C1 segment of cervical spinal cord (tissue), 14 donors: ENCODE measurements around the gene KAZN.

Experiments
- DNase-seq, 14 donors: peaks; one replicate each; lab custom pipeline; 2025; lab: John Stamatoyannopoulos, UW

Gene KAZN

GRCh38 chr1:14909273-14909672 lies 310.8 kb downstream of the KAZN start:
- no peak for DNase-seq

GRCh38 chr1:14909920-14910460 lies 311.5 kb downstream of the KAZN start:
- peak in 1 of 14 donors; percentile 26 for DNase-seq

GRCh38 chr1:14910984-14911721 lies 312.7 kb downstream of the KAZN start:
- peak in 1 of 14 donors; percentile 43 for DNase-seq

GRCh38 chr1:14912839-14913481 lies 314.5 kb downstream of the KAZN start:
- no peak for DNase-seq

DNA sequence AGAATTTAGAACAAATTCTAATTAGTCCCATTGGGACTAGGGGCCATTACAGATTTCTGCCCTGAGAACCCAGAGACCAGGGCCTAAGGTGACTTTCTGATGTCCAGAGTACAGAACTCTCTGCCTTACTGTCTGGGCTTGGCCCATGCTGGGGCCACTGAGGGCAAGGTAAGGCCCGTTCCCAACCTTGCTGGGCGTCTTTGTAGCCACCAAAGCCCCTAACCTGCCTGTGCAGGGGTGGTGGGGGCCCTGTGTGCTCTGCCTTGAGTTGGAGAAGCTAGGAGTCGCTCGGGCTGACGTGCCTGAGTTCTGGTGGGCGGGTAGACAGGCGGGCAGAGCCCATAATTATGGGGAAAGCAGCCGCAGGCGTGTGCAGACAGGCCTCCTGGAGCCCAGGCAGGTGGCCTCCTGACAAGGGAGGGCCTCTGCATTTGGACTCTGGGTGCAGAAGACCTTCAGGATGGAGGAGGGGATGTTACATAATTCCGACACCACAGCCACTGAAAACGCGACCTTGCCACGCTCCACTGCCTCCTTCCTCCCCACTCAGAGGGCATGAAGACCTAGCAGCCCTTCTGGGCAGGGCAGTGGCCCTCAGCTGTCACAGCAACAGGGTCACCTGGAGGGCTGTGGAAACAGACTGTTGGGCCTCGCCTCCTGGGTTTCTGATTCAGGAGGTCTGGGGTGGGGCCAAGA lies 315.1 kb downstream of the KAZN start:
- peak in 1 of 14 donors; percentile 41 for DNase-seq

DNA sequence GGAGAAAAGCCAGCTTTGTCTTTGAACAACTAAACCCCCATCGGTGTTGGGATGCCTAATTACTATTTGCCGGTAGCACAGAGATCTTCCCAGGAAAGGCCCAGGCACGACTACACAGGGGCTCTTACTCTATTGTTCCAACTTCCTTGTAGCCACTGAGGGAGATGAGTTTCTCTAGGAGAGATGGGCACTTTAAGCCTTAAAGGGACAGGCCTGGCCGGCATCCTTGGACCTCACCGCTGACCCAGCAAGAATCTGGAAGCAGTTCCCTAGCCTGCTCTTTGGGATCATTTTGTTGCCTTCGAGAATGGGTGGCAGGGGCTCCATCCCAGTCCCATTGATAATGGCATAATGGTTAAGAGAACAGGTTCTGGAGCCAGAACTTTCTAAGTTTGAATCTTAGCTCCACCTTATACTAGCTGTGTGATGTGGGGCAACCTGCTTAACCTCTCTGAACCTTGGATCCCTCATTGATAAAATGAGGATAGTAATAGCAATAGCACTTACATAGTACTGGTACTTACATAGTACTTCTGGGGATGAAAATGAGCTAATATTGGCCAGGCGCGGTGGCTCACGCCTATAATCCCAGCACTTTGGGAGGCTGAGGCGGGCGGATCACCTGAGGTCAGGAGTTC lies 316.0 kb downstream of the KAZN start:
- peak in 1 of 14 donors; percentile 40 for DNase-seq

DNA sequence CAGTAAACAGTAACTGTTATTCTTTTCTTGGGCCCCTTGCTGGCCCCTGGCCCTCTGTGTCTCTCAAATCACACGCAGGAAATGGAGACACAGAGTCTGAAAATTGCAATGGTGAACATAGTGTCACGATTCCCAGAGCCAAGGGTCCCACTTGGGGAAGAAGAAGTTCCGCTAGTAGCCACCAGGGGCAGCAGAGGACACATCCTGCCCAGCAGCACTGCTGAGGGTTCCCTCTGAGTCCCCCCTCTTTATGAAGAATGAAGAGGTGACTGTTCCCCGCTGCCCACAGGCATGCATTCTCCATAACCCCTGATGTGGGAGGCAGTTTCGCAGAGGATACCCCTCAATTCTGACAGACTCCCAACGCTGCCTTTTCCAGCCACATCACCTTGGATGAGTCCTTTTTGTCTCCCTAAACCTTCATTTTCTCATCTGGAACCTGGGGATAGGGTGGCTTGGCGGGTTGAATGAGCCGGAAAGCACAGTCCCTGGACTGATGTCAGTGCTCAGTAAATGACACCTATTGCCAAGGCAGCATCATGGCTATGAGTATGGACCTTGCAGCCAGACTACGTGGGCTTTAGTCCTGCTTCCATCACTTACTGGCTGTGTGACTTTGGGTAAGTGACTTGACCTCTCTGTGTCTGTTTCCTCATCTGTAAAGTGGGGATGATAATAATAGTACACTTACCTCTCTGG lies 317.0 kb downstream of the KAZN start:
- DNase-seq, result peak in 5 of 14 donors; percentile 24 to 47 (median 35)

DNA sequence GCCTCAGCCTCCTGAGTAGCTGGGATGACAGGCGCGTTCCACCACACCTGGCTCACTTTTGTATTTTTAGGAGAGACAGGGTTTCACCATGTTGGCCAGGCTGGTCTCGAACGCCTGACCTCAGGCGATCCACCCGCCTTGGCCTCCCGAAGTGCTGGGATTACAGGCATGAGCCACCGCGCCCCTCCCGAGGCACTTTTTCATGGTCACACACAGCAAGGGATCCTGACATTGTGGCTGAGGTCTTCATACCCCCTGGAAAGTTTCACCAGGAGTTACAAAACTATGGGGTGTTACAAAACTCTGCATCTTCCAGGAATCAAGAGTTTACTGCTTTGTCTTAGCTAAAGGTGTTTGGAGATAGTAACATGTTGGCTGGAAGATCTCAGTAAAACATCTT lies 320.8 kb downstream of the KAZN start:
- DNase-seq, result no peak

DNA sequence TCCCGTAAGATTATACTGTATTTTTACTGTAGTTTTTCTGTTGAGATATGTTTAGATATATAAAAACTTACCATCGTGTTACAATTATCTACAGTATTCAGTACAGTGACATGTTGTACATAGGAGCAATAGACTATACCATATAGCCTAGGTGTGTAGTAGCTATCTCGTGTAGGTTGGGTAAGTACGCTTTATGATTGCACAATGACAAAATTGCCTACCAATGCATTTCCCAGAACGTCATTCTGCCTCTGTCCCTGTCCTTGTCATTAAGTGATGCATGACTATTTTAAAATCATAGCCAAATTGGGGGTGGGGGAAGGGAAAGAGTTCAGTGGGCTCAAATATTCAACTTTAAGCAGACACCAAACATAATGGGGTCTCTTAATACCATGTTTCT lies 321.3 kb downstream of the KAZN start:
- no peak for DNase-seq

- no peak for DNase-seq
Measured at GRCh38 chr1:14921057-14921456, 322.6 kb downstream of the KAZN start.

DNA sequence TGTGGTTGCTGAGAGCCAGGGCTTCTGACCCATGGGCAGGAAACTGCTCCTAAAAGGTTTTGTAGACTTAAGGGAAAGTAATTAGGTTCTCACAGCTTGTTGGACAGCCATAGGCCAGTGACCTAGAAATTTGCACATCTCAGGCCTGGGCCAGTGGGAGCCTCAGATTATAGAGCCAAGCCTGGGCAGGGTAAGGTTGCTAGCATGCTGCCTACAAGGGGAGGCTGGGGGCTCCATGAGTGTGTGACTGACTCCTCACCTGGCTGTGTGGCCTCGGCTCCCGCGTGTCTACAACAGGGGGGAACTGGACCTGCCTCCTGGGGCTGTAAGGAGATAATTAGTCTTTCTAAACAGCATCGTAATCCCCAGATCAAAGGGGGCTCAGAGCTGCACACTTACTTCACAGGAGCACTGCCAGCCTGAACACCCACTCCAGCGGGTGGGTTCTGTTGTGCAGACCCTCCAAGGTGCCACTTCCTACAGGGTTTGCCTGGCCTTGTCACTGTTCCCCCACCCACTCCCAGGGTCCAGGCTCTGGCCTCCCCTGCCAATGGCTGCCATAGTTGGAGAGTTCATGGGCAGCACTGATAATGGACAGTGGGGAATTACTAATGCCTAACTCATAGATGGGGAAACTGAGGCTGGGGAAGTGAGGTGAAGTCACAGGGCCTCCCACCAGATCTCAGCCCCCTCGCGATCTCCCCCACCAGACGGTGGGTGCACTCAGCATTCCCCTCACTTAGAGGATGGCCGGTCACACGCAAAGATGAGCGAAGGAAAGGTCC lies 324.6 kb downstream of the KAZN start:
- DNase-seq, result no peak

DNA sequence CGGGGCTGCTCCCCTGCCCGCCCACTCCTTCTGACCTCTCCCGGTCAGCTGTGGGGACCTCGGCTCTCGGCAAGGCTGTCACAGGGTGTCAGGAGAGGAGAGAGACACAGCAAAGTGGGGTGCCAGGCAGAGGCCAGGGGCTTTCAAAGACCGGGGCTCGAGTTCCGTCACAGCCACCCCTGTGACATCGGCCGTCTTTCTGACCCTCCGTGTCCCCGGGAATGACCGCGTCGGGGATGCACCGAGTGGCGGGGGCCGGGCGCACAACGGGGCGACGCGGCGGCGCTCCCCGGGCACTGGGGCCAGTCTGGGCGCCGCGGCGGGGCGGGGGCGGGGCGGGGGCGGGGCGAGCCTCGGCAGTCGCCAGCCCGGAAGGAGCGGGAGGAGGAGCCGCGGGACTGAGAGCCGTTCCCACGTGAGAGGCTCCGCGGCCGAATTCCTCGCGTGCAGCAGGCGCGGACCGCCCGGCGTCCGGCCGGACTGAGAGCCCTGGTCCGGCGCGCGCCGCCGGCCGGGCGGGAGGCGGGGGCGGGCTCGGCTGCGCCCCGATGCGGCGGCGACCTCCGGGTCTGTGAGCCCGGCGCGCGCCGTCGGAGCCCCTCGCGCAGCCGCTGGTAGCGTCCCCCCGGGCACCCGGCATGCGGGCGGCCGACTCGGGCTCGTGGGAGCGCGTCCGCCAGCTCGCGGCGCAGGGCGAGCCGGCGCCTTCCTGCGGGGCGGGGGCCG lies 325.4 kb downstream of the KAZN start:
- DNase-seq, result peak in 9 of 14 donors; percentile 33 to 65 (median 48)

- DNase-seq, result peak in 7 of 14 donors; percentile 19 to 65 (median 47)
Measured at GRCh38 chr1:14924455-14925331, 326.2 kb downstream of the KAZN start.

DNA sequence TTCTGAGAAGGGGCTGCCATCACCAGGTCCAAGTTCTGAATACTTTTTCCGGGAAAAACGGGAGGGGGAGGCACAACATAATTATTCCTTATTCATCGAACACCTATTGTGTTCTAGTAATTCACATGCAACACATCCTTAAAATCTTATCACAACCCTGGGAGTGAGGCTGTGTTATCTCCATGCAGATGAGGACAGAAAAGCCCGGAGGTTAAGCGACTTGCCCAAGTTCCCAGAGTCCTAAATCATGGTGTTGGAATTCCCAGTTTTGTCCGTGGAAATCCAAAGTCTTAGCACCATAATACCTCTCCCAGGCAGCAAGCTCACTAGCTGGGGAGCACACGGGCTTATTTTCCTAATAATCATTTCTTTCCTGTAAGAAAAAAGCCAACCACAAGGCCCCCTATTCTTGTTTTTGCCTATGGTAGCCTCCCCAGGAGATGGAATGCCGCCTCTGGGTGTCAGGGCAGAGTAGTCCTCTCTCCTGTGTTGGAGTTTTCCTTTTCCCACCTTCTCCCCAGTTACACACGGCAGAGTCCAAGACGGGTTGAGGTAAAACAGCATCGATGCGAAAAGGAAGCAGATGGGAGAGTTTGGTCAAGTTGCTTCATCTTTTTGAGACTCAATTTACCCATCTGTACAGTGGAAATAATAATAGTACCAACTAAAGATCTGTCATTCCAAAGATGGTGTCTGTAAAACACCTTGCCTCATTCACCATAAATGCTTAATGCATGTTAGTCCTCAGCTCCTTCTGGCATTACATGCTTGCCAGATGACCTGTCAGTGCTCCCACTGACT lies 327.1 kb downstream of the KAZN start:
- peak in 1 of 14 donors; percentile 50 for DNase-seq

DNA sequence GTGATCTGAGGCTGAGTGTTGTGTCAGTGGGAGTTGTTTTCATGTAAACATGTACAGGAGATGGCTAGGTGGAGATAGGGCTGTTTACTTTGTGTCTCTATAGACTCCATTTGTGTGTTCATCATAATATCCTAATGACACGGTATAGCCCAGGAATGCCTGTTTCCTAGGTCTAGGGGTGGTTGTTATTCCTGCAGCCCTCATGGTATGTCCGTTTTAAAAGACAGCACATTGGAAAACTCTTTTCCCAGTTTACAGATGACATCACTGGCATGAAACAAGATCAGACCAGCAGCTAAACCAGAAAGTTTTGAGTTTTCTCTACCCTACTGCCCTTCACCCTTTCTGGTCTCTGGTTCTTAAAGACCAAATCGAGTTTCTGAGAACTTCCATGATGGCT lies 327.7 kb downstream of the KAZN start:
- no peak for DNase-seq

DNA sequence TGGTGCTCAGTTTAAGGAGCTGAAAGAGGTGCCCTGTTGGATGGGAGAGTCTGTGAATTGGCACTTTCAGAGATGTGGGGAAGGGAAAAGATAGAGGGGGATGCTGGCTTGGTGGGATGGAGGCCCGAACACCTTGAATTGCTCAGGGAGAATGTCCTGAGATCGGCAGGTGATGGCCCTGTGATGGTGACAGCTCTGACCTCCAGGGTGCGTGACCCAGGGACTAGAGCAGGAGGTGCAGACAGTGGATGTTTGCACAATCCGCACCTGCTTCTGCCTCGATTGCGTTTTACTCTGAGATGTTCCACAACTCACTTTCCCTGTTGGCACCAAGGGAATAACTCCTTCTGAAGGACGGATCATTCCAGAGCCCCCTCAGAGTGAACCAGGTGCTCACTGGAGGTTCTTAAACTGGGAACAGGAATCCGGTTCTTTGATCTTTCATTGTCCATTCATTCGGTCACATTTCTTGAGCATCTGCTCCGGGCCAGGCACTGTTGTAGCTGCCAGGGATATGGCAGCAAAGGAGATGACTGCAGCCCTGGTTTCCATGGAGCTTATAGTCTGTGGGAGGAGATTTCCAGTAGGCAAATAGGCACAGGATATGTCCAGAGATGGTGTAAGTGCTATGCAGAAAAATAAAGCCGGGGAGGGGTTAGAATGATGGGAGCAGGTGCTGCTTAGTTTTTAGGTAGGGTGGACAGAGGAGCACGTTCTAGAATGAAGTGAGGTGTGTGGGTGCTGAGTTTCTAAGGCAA lies 328.5 kb downstream of the KAZN start:
- DNase-seq, result peak in 1 of 14 donors; percentile 76

DNA sequence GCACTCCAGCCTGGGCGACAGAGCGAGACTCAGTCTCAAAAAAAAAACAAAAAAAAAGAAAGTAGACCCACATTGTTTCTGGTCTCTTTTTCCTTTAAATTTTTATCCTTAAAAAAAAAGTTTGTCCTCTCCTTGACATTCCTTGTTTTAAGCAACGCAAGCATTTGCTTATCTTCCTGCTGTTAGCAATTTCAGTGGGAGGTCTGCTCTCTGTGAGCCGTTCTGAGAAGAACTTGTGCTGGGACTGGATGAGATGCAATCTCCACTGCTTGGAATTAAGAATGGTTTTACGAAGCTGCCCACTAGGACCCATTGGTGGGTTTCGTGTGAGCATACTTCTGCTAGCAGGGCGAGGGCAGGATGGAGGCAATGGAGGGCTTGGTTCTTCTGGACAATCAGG lies 329.9 kb downstream of the KAZN start:
- no peak for DNase-seq
